Right lobe of liver (tissue), 6 donors: ENCODE results near the gene RNF212. TPM values are rescaled to one million over a fixed set of nuclear protein-coding genes. Genes with fewer than 3 reads are reported as not detected.
A peak's percentile ranks its signal among the peaks of the same experiment; 100 is the strongest.

Source experiments
- ATAC-seq, 4 donors: fragments of 200-7000 bp; cut with Tn5 transposase; one replicate each; pipeline ENCODE4 v1.9.1; 2020; ENCODE audit warnings: mild to moderate bottlenecking in 4 of 4, moderate library complexity in 4 of 4
- DNase-seq, 3 donors: peaks; one replicate each; pipeline ENCODE4 v3.0.0-alpha.2; 2020
- H3K27ac ChIP-seq, 3 donors: fragments of 200-600 bp; one replicate each; pipeline ENCODE4 v1.8.0; 2022
- H3K27me3 ChIP-seq, 2 donors: fragments of 200-600 bp; one replicate each; pipeline ENCODE4 v1.8.0; 2022
- H3K36me3 ChIP-seq, 4 donors: fragments of 200-600 bp; sonication (generic) in 1 of 4; one replicate each; pipeline versions ENCODE4 v1.5.1 to v1.8.0; 2017 to 2022; ENCODE audit warnings: control low read depth in 1 of 4
- H3K4me1 ChIP-seq, 4 donors: fragments of 200-600 bp; sonication (generic) in 1 of 4; one replicate each; pipeline versions ENCODE4 v1.5.1 to v1.8.0; 2017 to 2022; ENCODE audit warnings: control low read depth in 1 of 4
- H3K4me3 ChIP-seq, 3 donors: fragments of 200-600 bp; one replicate each; pipeline ENCODE4 v1.8.0; 2022
- H3K9me3 ChIP-seq, 4 donors: fragments of 200-600 bp; sonication (generic) in 1 of 4; one replicate each; pipeline versions ENCODE4 v1.5.1 to v1.8.0; 2017 to 2022; ENCODE audit warnings: control low read depth in 1 of 4
- CTCF ChIP-seq, 4 donors: fragments of 200-600 bp in 3 of 4; fragments of 450-650 bp in 1 of 4; IDR thresholded peaks; one replicate each; pipeline versions ENCODE4 v1.5.1 to v1.8.0; 2016 to 2022; ENCODE audit warnings: antibody characterized with exemption in 4 of 4, mild to moderate bottlenecking in 2 of 4
- POLR2A ChIP-seq: fragments of 450-650 bp; IDR thresholded peaks from one replicate; pipeline ENCODE4 v1.6.1; 2017; ENCODE audit warnings: antibody characterized with exemption, mild to moderate bottlenecking
- WGBS: methylation state at CpG from one replicate; pipeline ENCODE4 v1.1.6; 2018; ENCODE audit warnings: low coverage, low lambda C conversion rate; ENCODE audit not compliant: insufficient coverage; ENCODE audit errors: missing lambda C conversion rate; 5-methylcytosine and 5-hydroxymethylcytosine counted together
- intact Hi-C, 2 donors: fragments of 100-400 bp; cut with DNase I; formaldehyde crosslinking; loops; one replicate each; pipeline versions ENCODE4 v1.11.2 to v1.14.1; 2022
- total RNA-seq, 6 experiments: library from RNA; depleted of rRNA in 2 of 6; stranded (reverse); fragments of >200 nt in 2 of 6; fragmentation: NEBNext Ultra II Directional in 3 of 6; extraction: Animal tissue kit (Norgen Biotek cat#: 25700) in 3 of 6; gene quantifications; one replicate each; pipeline versions ENCODE4 v1.1.0 to v1.2.4, GENCODE V29; 2016 to 2023
- donor health status: DM: no; HTN: yes; CAD: no.
- donor health status: DM: no; HTN: no; CAD: no.
- donor health status: DM: no; HTN: no; CAD: no.
- donor health status: DM: no; HTN: yes; CAD: no.
- donor health status: DM: no; HTN: yes; CAD: no.

Gene RNF212
- total RNA-seq, 6 experiments from 2014 or later = 0.29 to 1.2 (median 0.50) TPM; not detected in 2

GRCh38 chr4:1026115-1026514 lies 87.2 kb downstream of the RNF212 start:
- H3K27me3 ChIP-seq = no peaks in the 10 kb centered on the region
- TF ChIP-seq POLR2A = no peak
- TF ChIP-seq CTCF (IDR thresholded peaks at IDR 0.05) = no peak
- no peaks in the 10 kb centered on the region for H3K9me3 ChIP-seq
- 34% methylated on average over 12 of the region's 17 CpGs for WGBS
- intact Hi-C loops = loop anchor here in 1 of 2 donors (10.0 kb wide), 1 partner anchor 199 kb away; no protein-coding TSS in a partner anchor
- peak; percentile 73 to 87 (median 79) for ATAC-seq
- peaks cover 0 to 10% (median 5%) of the 10 kb centered on the region in 4 donors for H3K36me3 ChIP-seq
- H3K4me1 ChIP-seq = no peaks in the 10 kb centered on the region
- DNase-seq = peak; percentile 67 to 77 (median 69)
- H3K27ac ChIP-seq = no peak overlapping the region
- H3K4me3 ChIP-seq = no peak overlapping the region

- no peaks in the 10 kb centered on the region for H3K27me3 ChIP-seq
- H3K27ac ChIP-seq = no peak overlapping the region
- no peaks in the 10 kb centered on the region for H3K4me1 ChIP-seq
- 72% methylated on average over 3 of the region's 32 CpGs for WGBS
- H3K9me3 ChIP-seq = no peaks in the 10 kb centered on the region
- H3K4me3 ChIP-seq = no peak overlapping the region
- TF ChIP-seq CTCF (IDR thresholded peaks at IDR 0.05) (no peak), POLR2A (no peak)
- DNase-seq (no peak), ATAC-seq (no peak)
- intact Hi-C loops = loop anchor here in 1 of 2 donors (10.0 kb wide), 1 partner anchor 200 kb away; no protein-coding TSS in a partner anchor
- H3K36me3 ChIP-seq = peaks cover 0 to 10% (median 5%) of the 10 kb centered on the region in 4 donors
These were observed 88.3 kb downstream of the RNF212 start for GRCh38 chr4:1024882-1025545.

GRCh38 chr4:1023895-1024740 lies 89.2 kb downstream of the RNF212 start:
- TF ChIP-seq POLR2A (no peak), CTCF (IDR thresholded peaks at IDR 0.05) (no peak)
- no peak overlapping the region for H3K27ac ChIP-seq
- no peaks in the 10 kb centered on the region for H3K4me1 ChIP-seq
- H3K27me3 ChIP-seq = no peaks in the 10 kb centered on the region
- H3K36me3 ChIP-seq = peaks cover 0 to 10% (median 5%) of the 10 kb centered on the region in 4 donors
- no peak for DNase-seq
- no peak overlapping the region for H3K4me3 ChIP-seq
- H3K9me3 ChIP-seq = no peaks in the 10 kb centered on the region
- 100% methylated on average over 6 of the region's 83 CpGs for whole genome bisulfite sequencing
- intact Hi-C loops = loop anchor here in 1 of 2 donors (10.0 kb wide), 1 partner anchor 201 kb away; no protein-coding TSS in a partner anchor
- no peak for ATAC-seq

GRCh38 chr4:1023075-1023640 lies 90.2 kb downstream of the RNF212 start:
- DNase-seq = no peak
- WGBS = no CpG with 5 or more reads among the region's 20 CpGs

More at GRCh38 chr4:1023075-1023640, 90.2 kb downstream of the RNF212 start:
- no peaks in the 10 kb centered on the region for H3K9me3 ChIP-seq
- intact Hi-C loops = loop anchor here in 1 of 2 donors (10.0 kb wide), 1 partner anchor 202 kb away; no protein-coding TSS in a partner anchor
- TF ChIP-seq CTCF (IDR thresholded peaks at IDR 0.05) (no peak), POLR2A (no peak)
- no peak for ATAC-seq
- H3K4me3 ChIP-seq = no peak overlapping the region
- H3K27me3 ChIP-seq = no peaks in the 10 kb centered on the region
- peaks cover 0 to 10% (median 5%) of the 10 kb centered on the region in 4 donors for H3K36me3 ChIP-seq
- H3K4me1 ChIP-seq = no peaks in the 10 kb centered on the region
- no peak overlapping the region for H3K27ac ChIP-seq
